ENCODE data around the gene MTARC1.

GRCh38 chr1:220748936-220749335 is 37.8 kb upstream of the MTARC1 start:
- TF ChIP-seq, protein P1, sequence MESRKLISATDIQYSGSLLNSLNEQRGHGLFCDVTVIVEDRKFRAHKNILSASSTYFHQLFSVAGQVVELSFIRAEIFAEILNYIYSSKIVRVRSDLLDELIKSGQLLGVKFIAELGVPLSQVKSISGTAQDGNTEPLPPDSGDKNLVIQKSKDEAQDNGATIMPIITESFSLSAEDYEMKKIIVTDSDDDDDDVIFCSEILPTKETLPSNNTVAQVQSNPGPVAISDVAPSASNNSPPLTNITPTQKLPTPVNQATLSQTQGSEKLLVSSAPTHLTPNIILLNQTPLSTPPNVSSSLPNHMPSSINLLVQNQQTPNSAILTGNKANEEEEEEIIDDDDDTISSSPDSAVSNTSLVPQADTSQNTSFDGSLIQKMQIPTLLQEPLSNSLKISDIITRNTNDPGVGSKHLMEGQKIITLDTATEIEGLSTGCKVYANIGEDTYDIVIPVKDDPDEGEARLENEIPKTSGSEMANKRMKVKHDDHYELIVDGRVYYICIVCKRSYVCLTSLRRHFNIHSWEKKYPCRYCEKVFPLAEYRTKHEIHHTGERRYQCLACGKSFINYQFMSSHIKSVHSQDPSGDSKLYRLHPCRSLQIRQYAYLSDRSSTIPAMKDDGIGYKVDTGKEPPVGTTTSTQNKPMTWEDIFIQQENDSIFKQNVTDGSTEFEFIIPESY (IDR thresholded peaks at IDR 0.05; ENCODE audit: extremely low read depth, insufficient replicate concordance, low read length), result no peak
- TF ChIP-seq MAX (IDR thresholded peaks at IDR 0.05) (no peak), REST (IDR thresholded peaks at IDR 0.05; ENCODE audit: low read depth) (no peak), YY1 (IDR thresholded peaks at IDR 0.05; ENCODE audit: extremely low read depth, insufficient replicate concordance, low read depth, low read length) (no peak), SIN3A (IDR thresholded peaks at IDR 0.05; ENCODE audit: low read depth) (no peak), EZH2phosphoT487 (IDR thresholded peaks at IDR 0.05; ENCODE audit: borderline replicate concordance) (no peak)
- TF ChIP-seq, protein P2, sequence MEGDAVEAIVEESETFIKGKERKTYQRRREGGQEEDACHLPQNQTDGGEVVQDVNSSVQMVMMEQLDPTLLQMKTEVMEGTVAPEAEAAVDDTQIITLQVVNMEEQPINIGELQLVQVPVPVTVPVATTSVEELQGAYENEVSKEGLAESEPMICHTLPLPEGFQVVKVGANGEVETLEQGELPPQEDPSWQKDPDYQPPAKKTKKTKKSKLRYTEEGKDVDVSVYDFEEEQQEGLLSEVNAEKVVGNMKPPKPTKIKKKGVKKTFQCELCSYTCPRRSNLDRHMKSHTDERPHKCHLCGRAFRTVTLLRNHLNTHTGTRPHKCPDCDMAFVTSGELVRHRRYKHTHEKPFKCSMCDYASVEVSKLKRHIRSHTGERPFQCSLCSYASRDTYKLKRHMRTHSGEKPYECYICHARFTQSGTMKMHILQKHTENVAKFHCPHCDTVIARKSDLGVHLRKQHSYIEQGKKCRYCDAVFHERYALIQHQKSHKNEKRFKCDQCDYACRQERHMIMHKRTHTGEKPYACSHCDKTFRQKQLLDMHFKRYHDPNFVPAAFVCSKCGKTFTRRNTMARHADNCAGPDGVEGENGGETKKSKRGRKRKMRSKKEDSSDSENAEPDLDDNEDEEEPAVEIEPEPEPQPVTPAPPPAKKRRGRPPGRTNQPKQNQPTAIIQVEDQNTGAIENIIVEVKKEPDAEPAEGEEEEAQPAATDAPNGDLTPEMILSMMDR (IDR thresholded peaks at IDR 0.05 in 2 of 3, conservative IDR thresholded peaks at IDR 0.05 in 1 of 3; ENCODE audit: borderline replicate concordance in 1 of 3, insufficient read depth in 1 of 3, low read depth in 2 of 3, low read length in 2 of 3), result no peak
